ENCODE results near the gene PFDN2.
"Not testable (repeated sequence)": the region's sequence is repeated elsewhere in the genome, so short reads cannot be mapped to it uniquely, and the experiment has no call there.

The PFDN2 gene

DNA sequence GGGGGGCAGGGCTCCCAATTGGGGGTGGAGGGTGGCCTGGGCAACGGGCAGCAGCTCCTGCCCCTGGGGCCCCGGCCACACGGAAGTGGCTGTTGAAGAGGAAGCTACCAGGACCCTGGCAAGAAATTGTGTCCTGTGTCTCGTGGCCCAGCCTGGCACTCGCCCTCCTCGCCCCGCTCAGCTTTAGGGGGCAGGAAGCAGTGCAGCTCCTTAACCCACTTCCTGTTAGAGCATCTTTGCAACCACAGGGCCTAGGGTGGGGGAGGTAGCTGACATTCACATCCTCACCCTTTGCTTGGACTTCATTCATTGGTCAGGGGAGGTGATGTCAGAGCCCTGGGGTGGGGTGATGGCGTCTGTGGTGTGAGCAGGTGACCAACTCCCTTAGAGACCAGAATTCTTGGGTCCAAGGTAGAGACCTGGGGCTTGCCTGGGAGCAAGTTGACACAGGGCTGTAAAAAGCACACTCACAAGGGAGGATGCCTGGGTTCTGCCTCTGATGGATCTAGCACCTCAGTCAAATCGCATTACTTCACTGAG, 48.0 kb downstream of the PFDN2 start, which contains the start of gene ARHGAP30:
ARHGAP30 (minus strand) TSS at position 161 of the 540 bp plus-strand sequence. CDS start 267 bp downstream, outside the sequence.
- TF ChIP-seq, protein P1, sequence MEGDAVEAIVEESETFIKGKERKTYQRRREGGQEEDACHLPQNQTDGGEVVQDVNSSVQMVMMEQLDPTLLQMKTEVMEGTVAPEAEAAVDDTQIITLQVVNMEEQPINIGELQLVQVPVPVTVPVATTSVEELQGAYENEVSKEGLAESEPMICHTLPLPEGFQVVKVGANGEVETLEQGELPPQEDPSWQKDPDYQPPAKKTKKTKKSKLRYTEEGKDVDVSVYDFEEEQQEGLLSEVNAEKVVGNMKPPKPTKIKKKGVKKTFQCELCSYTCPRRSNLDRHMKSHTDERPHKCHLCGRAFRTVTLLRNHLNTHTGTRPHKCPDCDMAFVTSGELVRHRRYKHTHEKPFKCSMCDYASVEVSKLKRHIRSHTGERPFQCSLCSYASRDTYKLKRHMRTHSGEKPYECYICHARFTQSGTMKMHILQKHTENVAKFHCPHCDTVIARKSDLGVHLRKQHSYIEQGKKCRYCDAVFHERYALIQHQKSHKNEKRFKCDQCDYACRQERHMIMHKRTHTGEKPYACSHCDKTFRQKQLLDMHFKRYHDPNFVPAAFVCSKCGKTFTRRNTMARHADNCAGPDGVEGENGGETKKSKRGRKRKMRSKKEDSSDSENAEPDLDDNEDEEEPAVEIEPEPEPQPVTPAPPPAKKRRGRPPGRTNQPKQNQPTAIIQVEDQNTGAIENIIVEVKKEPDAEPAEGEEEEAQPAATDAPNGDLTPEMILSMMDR (conservative IDR thresholded peaks at IDR 0.05; ENCODE audit: low read depth), result no peak
- ChIA-PET CTCF (interaction anchor here (6.8 kb wide), 1 partner anchor 27 kb away, joined by 75 read pairs; the partner anchor contains the start of gene KLHDC9), POLR2A (ENCODE audit: low non-redundant PET) (interaction anchor here (0.6 kb wide), 1 partner anchor 747 kb away, joined by 3 read pairs; no protein-coding TSS in a partner anchor)
- H3K27ac ChIP-seq, result no peak within 1 kb of the TSS
- DNase-seq (ENCODE audit: low spot score), result no peak

DNA sequence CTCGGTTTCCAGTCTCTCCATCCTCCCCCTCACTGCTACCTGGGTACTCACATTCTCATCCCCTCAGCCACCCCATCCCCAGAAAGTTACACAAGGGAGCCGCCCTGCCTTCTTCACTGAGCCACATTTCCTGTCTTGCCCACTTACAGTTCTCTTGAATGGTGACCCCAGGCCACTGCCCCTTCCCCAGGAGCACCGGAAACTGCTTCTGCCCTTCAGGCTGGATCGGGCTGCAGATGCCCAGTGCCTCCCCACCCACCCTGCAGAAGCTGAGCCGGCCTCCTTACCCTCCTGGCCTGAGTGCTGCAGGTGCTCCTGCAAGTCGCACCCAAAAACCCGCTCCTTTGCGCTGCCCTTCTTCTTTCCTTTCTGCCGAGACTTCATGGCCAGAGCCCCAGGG, 48.6 kb downstream of the PFDN2 start:
- ChIA-PET CTCF (interaction anchor here (6.8 kb wide), 1 partner anchor 27 kb away, joined by 75 read pairs; the partner anchor contains the start of gene KLHDC9), POLR2A (ENCODE audit: low non-redundant PET) (no interaction called here)
- no peak overlapping the region for H3K27ac ChIP-seq
- TF ChIP-seq, protein P1 (conservative IDR thresholded peaks at IDR 0.05; ENCODE audit: low read depth), result no peak
- no peak for DNase-seq (ENCODE audit: low spot score)

DNA sequence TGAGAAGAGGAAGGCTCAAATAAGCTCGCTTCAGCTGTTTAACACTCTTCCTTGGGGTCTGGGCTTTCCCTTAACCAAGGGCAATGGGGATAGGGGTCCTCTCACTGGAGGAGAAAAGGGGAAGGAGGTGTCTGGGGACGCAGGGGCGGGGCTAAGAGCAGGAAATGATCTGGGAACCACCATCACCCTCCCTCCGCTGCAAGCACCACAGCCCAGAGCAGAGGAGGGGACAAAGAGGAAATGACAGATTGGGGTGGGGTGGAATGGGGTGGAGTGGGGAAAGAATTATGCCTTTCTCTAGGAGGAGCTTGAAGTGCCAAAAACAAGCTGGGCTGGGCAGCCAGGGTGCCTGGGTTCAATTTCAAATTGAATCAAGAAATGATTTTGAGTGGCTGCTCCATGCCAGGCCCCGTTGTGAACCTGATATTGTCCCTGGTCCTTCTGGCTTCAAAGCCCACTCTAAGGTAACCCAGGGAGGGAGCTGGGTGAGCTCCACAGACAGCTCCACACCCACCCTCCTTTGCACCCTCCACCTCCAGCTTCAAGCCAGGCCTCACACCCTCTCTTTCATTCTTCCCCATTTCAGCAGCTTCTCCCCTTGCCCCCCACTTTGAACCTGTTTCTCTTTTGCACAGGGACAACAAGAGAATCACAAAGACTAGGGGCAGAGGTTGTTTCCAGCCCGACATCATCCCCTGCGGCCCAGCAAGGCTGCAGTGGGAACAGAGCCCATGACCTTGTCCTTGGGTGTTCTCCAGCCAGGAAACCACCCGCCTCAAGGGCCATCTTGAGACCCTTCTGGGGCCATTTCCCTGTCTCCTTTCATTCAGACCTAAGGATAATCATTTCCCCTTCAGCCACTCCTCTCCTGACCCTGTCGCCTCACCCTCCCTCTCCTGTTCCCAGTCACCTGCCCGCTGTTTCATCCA, 49.3 kb downstream of the PFDN2 start:
- TF ChIP-seq, protein P1 (conservative IDR thresholded peaks at IDR 0.05; ENCODE audit: low read depth), result no peak
- ChIA-PET CTCF (interaction anchor here (0.6 to 1.1 kb wide), 2 partner anchors 29 to 48 kb away, joined by 3 read pairs; partner anchors contain the start of gene KLHDC9), POLR2A (ENCODE audit: low non-redundant PET) (no interaction called here)
- DNase-seq (ENCODE audit: low spot score), result no peak
- no peak overlapping the region for H3K27ac ChIP-seq

DNA sequence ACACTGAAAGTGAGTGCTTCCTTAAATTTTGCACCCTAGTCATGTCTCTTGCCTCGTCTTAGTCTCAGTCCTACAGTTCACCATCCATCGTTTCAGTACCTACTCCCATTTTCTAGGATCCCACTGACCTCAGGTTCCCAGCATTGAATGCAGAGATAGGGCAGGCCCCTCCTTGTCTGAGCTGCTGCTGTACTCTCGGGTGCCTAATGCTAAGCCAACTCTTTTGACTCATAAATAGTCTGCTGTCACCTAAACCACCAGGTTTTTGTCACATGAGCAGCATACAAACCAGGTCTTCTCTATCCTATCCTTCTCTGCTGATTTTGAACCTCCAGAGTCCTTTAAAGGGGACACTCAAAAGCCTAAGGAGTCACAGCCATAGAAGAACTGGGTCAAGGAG, 51.1 kb downstream of the PFDN2 start:
- H3K27ac ChIP-seq, result no peak overlapping the region
- TF ChIP-seq, protein P1 (conservative IDR thresholded peaks at IDR 0.05; ENCODE audit: low read depth), result no peak
- no peak for DNase-seq (ENCODE audit: low spot score)
- POLR2A ChIA-PET (ENCODE audit: low non-redundant PET), result interaction anchor here (0.6 kb wide), 1 partner anchor 18 kb away, joined by 5 read pairs; no protein-coding TSS in a partner anchor
- CTCF ChIA-PET, result interaction anchor here (0.6 kb wide), 1 partner anchor 57 kb away, joined by 3 read pairs; no protein-coding TSS in a partner anchor

DNA sequence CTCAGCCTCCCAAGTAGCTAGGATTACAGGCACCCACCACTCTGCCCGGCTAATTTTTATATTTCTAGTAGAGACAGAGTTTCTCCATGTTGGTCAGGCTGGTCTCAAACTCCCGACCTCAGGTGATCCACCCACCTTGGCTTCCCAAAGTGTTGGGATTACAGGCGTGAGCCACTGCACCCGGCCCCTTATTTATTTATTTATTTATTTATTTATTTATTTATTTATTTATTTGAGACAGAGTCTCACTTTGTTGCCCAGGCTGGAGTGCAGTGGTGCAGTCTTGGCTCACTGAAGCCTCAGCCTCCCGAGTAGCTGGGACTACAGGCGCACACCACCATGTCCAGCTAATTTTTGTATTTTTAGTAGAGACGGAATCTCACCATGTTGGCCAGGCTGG, 52.2 kb downstream of the PFDN2 start:
- DNase-seq (ENCODE audit: low spot score); POLR2A ChIA-PET (ENCODE audit: low non-redundant PET); H3K27ac ChIP-seq; CTCF ChIA-PET: not testable (repeated sequence)

DNA sequence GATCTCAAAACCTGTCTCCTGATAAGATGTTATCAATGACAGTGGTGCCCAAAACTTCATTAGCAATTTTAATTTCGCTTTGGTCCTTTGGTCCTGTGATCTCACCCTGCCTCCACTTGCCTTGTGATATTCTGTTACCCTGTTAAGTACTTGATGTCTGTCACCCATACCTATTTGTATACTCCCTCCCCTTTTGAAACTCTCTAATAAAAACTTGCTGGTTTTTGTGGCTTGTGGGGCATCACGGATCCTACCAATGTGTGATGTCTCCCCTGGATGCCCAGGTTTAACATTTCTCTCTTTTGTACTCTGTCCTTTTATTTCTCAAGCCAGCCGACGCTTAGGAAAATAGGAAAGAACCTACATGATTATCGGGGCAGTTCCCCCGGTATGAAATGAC, 53.9 kb downstream of the PFDN2 start:
- H3K27ac ChIP-seq; POLR2A ChIA-PET (ENCODE audit: low non-redundant PET); DNase-seq (ENCODE audit: low spot score): not testable (repeated sequence)
- CTCF ChIA-PET, result interaction anchor here (0.6 kb wide), 2 partner anchors 22 to 74 kb away, joined by 3 read pairs; no protein-coding TSS in a partner anchor

DNA sequence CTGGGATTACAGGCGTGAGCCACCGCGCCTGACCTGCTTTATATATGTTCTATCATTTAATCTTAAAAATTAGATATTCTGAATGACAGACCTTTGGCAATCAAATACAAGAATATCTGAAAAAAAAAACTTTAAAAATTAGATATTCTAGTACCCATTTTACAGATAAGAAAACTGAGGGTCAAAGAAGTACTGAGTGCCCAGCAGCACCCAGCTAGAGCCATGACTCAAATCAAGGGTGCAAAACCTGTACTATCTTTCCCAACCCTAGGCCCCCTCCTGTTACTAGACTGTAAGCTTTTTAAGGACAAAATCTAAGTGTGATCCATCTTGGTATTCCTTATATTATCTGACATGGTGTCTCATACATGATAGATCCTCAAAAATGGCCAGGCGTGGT, 56.4 kb downstream of the PFDN2 start:
- CTCF ChIA-PET, result interaction anchor here (1.3 kb wide), 1 partner anchor 37 kb away, joined by 3 read pairs; the partner anchor contains the start of gene KLHDC9

More for the DNA sequence above, 56.4 kb downstream of the PFDN2 start:
- no peak for DNase-seq (ENCODE audit: low spot score)
- POLR2A ChIA-PET (ENCODE audit: low non-redundant PET), result no interaction called here
- TF ChIP-seq, protein P1 (conservative IDR thresholded peaks at IDR 0.05; ENCODE audit: low read depth), result no peak
- H3K27ac ChIP-seq, result no peak overlapping the region
